GM12874 (cell line): ENCODE data around the gene MYO18A.

Experiments
- CTCF ChIP-seq: IDR thresholded peaks from 2 replicates; pipeline ENCODE4 v1.5.1; 2011; ENCODE audit warnings: low read depth, mild to moderate bottlenecking, control low read depth, low read length, moderate library complexity; ENCODE audit not compliant: insufficient read depth

MYO18A gene

GRCh38 chr17:29107933-29108822, 72.0 kb downstream of the MYO18A start:
- TF ChIP-seq CTCF = no peak

- no peak for TF ChIP-seq CTCF
Observed at GRCh38 chr17:29107084-29107483, 73.1 kb downstream of the MYO18A start.

GRCh38 chr17:29103341-29103740, 76.9 kb downstream of the MYO18A start:
- TF ChIP-seq CTCF = no peak

GRCh38 chr17:29102741-29103181, 77.4 kb downstream of the MYO18A start:
- TF ChIP-seq CTCF = no peak

- no peak for TF ChIP-seq CTCF
Observed at GRCh38 chr17:29102046-29102445, 78.2 kb downstream of the MYO18A start.

- TF ChIP-seq CTCF = no peak
Observed at GRCh38 chr17:29100296-29100695, 79.9 kb downstream of the MYO18A start.

- no peak for TF ChIP-seq CTCF
Observed at GRCh38 chr17:29099527-29099926, 80.7 kb downstream of the MYO18A start.
